Panc1 (cell line): ENCODE results near the gene ENOX1. TPM values are rescaled to one million over a fixed set of nuclear protein-coding genes. Genes with fewer than 3 reads are reported as not detected.

Source experiments
- ATAC-seq: fragments of 200-7000 bp; cut with Tn5 transposase; 2 replicates; pipeline ENCODE4 v1.9.1; 2020; ENCODE audit warnings: mild to moderate bottlenecking, moderate library complexity
- BruUV-seq: library from RNA; stranded (reverse); fragments of 400-500 nt; replicated peaks from 2 replicates; lab custom pipeline; 2021; lab: Mats Ljungman, UMichigan
- CTCF ChIA-PET: fragments of 300-600 bp; sonication (Branson Sonifier 250); formaldehyde crosslinking; loops from one replicate; lab custom pipeline; 2022; ENCODE audit warnings: antibody characterized with exemption; lab: Charles Lee
- POLR2A ChIA-PET: fragments of 300-600 bp; sonication (Branson Sonifier 250); formaldehyde crosslinking; loops from one replicate; lab custom pipeline; 2022; ENCODE audit warnings: antibody characterized with exemption; lab: Charles Lee
- DNase-seq: peaks from one replicate; pipeline ENCODE4 v3.0.0-alpha.2; 2010; ENCODE audit warnings: low read depth, low spot score
- H3K27ac ChIP-seq: 2 replicates; pipeline ENCODE4 v1.5.1; 2011; ENCODE audit warnings: mild to moderate bottlenecking, low read length, inconsistent platforms
- H3K27me3 ChIP-seq: fragments of 200-500 bp; sonication (Bioruptor generic); 2 replicates; pipeline ENCODE4 v1.6.0; 2014; ENCODE audit warnings: low read length, inconsistent platforms; ENCODE audit not compliant: control insufficient read depth, insufficient read depth
- H3K36me3 ChIP-seq: fragments of 200-500 bp; sonication (Bioruptor generic); 2 replicates; pipeline ENCODE4 v1.5.1; 2014; ENCODE audit warnings: inconsistent platforms, mild to moderate bottlenecking, low read length, moderate library complexity; ENCODE audit not compliant: control insufficient read depth, insufficient read depth
- H3K4me1 ChIP-seq: 2 replicates; pipeline ENCODE4 v1.5.1; 2011; ENCODE audit warnings: inconsistent platforms, mild to moderate bottlenecking, low read length, moderate library complexity; ENCODE audit not compliant: control insufficient read depth, insufficient read depth
- H3K4me3 ChIP-seq, 2 experiments: 2 replicates each; pipeline ENCODE4 v1.5.1; 2011 to 2012; ENCODE audit warnings: low read depth in 2 of 2, low read length in 2 of 2, mild to moderate bottlenecking in 2 of 2, inconsistent platforms in 1 of 2, moderate library complexity in 1 of 2
- H3K9me3 ChIP-seq: fragments of 200-500 bp; sonication (Bioruptor generic); 2 replicates; pipeline ENCODE4 v1.5.1; 2014; ENCODE audit warnings: low read depth, mild to moderate bottlenecking, inconsistent platforms, low read length, moderate library complexity; ENCODE audit not compliant: control insufficient read depth, insufficient read depth
- POLR2AphosphoS5 ChIP-seq: IDR thresholded peaks from 2 replicates; pipeline ENCODE4 v1.6.1; 2012; ENCODE audit warnings: mild to moderate bottlenecking, low read depth, low read length, moderate library complexity
- SIN3A ChIP-seq: IDR thresholded peaks from 2 replicates; pipeline ENCODE4 v1.6.1; 2012; ENCODE audit warnings: low read depth, mild to moderate bottlenecking, low read length, moderate library complexity, borderline replicate concordance; ENCODE audit not compliant: insufficient read depth
- TCF7L2 ChIP-seq: IDR thresholded peaks from 2 replicates; pipeline ENCODE4 v1.6.1; 2011; ENCODE audit warnings: mild to moderate bottlenecking, low read depth, low read length, inconsistent platforms
- in situ Hi-C: cut with HindIII; loops from 2 replicates; pipeline ENCODE4 v1.10.0; 2016; ENCODE audit warnings: low sequenced_read_pairs, low pct_unique_long_range_greater_than_20kb
- intact Hi-C: fragments of 100-400 bp; cut with micrococcal nuclease; formaldehyde crosslinking; loops from one replicate; pipeline ENCODE4 v1.10.0; 2022; ENCODE audit not compliant: unreplicated experiment
- total RNA-seq: library from RNA; stranded (reverse); gene quantifications from one replicate; pipeline ENCODE4 v1.2.1, GENCODE V29; 2021; ENCODE audit not compliant: unreplicated experiment
- TF ChIP-seq, protein P1 (sequence below), 2 experiments: IDR thresholded peaks; 2 replicates each; pipeline ENCODE4 v1.6.1; 2011 to 2012; ENCODE audit warnings: low read depth in 2 of 2, control low read depth in 1 of 2, low read length in 1 of 2, mild to moderate bottlenecking in 1 of 2, moderate library complexity in 1 of 2; ENCODE audit not compliant: insufficient read depth in 1 of 2
- TF ChIP-seq, protein P2 (sequence below): fragments of 450-650 bp; IDR thresholded peaks from 2 replicates; pipeline ENCODE4 v1.5.1; 2017; ENCODE audit warnings: mild to moderate bottlenecking

The ENOX1 gene
- total RNA-seq, 1 experiment from 2014 or later: 0.23 TPM

DNA sequence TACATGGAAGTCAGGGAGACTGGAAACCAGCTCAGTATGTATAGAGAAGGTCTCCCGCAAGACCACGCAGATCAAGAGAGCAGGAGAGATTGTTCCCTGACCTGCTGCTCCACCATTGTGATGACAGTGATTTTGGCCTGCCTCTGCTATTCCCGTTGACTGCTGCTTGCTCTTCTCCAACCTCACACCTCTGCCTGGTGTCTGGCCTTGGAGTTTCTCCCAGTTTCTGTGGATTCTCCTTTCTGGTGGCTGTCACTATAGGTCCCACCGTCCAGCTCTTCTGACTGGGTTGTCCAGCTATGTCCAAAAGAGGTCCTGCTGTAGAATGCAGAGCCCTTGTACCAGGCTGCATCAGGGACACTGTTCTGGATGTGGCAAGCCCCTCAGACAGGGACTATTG, 591.7 kb downstream of the ENOX1 start:
- intact Hi-C loops: no loop called here
- TF ChIP-seq POLR2AphosphoS5 (no peak), TCF7L2 (no peak), SIN3A (no peak)
- TF ChIP-seq, protein P1, sequence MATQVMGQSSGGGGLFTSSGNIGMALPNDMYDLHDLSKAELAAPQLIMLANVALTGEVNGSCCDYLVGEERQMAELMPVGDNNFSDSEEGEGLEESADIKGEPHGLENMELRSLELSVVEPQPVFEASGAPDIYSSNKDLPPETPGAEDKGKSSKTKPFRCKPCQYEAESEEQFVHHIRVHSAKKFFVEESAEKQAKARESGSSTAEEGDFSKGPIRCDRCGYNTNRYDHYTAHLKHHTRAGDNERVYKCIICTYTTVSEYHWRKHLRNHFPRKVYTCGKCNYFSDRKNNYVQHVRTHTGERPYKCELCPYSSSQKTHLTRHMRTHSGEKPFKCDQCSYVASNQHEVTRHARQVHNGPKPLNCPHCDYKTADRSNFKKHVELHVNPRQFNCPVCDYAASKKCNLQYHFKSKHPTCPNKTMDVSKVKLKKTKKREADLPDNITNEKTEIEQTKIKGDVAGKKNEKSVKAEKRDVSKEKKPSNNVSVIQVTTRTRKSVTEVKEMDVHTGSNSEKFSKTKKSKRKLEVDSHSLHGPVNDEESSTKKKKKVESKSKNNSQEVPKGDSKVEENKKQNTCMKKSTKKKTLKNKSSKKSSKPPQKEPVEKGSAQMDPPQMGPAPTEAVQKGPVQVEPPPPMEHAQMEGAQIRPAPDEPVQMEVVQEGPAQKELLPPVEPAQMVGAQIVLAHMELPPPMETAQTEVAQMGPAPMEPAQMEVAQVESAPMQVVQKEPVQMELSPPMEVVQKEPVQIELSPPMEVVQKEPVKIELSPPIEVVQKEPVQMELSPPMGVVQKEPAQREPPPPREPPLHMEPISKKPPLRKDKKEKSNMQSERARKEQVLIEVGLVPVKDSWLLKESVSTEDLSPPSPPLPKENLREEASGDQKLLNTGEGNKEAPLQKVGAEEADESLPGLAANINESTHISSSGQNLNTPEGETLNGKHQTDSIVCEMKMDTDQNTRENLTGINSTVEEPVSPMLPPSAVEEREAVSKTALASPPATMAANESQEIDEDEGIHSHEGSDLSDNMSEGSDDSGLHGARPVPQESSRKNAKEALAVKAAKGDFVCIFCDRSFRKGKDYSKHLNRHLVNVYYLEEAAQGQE (IDR thresholded peaks at IDR 0.05; ENCODE audit: insufficient read depth in 1 of 2, low read depth in 2 of 2, low read length in 1 of 2): no peak
- TF ChIP-seq, protein P2, sequence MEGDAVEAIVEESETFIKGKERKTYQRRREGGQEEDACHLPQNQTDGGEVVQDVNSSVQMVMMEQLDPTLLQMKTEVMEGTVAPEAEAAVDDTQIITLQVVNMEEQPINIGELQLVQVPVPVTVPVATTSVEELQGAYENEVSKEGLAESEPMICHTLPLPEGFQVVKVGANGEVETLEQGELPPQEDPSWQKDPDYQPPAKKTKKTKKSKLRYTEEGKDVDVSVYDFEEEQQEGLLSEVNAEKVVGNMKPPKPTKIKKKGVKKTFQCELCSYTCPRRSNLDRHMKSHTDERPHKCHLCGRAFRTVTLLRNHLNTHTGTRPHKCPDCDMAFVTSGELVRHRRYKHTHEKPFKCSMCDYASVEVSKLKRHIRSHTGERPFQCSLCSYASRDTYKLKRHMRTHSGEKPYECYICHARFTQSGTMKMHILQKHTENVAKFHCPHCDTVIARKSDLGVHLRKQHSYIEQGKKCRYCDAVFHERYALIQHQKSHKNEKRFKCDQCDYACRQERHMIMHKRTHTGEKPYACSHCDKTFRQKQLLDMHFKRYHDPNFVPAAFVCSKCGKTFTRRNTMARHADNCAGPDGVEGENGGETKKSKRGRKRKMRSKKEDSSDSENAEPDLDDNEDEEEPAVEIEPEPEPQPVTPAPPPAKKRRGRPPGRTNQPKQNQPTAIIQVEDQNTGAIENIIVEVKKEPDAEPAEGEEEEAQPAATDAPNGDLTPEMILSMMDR: no peak
- ChIA-PET POLR2A (no interaction called here), CTCF (no interaction called here)
- in situ Hi-C loops: no loop called here
- no peak overlapping the region for H3K4me3 ChIP-seq
- H3K27ac ChIP-seq: no peak overlapping the region
- no peak for DNase-seq
- H3K27me3 ChIP-seq: no peaks in the 10 kb centered on the region
- no peak for ATAC-seq
- H3K4me1 ChIP-seq: no peaks in the 10 kb centered on the region
- no TSS peak for BruUV-seq
- H3K36me3 ChIP-seq: no peaks in the 10 kb centered on the region
- no peaks in the 10 kb centered on the region for H3K9me3 ChIP-seq

DNA sequence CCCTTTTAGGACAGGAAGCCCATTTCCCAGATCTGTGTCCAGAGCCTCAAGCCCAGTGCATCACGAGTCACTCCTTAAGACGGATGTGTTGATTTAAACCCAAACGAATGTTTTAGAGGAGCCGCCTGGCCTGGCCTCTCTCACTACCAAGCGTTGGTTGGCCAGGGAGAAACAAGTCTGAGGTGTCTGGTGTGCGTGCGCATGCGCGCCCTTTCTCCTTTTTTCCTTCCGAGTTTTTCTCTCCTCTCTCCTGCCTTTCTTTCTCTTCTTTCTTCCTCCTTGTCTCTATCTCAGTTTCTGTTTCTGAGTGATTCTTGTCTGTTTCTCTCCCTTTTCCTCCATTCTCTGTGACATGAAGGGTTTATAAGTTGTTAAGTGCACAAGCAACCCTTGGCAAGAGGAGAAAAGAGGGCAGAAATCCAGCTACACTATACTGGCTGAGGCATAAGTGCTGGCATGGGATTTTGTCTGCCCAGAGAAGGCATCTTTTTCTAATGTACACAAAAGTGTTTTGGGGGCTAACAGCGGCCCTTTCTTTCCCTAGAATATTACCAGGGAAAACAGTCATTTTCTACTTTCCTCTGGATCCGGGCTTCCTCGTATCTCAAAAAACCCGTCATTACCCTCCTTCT, 592.9 kb downstream of the ENOX1 start:
- intact Hi-C loops (no loop called here), in situ Hi-C loops (no loop called here)
- ChIA-PET POLR2A (no interaction called here), CTCF (no interaction called here)
- Histone ChIP-seq H3K4me3 (no peak overlapping the region), H3K4me1 (no peaks in the 10 kb centered on the region), H3K27me3 (no peaks in the 10 kb centered on the region), H3K27ac (no peak overlapping the region), H3K9me3 (no peaks in the 10 kb centered on the region), H3K36me3 (no peaks in the 10 kb centered on the region)
- DNase-seq (no peak), ATAC-seq (no peak)
- TF ChIP-seq POLR2AphosphoS5: no peak
- TF ChIP-seq, protein P1 (IDR thresholded peaks at IDR 0.05; ENCODE audit: insufficient read depth in 1 of 2, low read depth in 2 of 2, low read length in 1 of 2): no peak
- no peak for TF ChIP-seq TCF7L2
- TF ChIP-seq, protein P2: no peak
- no peak for TF ChIP-seq SIN3A
- no TSS peak for BruUV-seq
